Liver (tissue), 3 donors: ENCODE measurements around the gene TUBB8.

Experiments
- ATF3 ChIP-seq: IDR thresholded peaks from 2 replicates; pipeline ENCODE4 v1.6.1; 2016; ENCODE audit warnings: antibody characterized with exemption
- GABPA ChIP-seq, 2 donors: IDR thresholded peaks in 1 of 2; conservative IDR thresholded peaks in 1 of 2; 2 replicates each; pipeline ENCODE4 v1.6.1; 2016; ENCODE audit warnings: antibody characterized with exemption in 2 of 2, mild to moderate bottlenecking in 1 of 2, moderate library complexity in 1 of 2
- JUND ChIP-seq, 2 donors: IDR thresholded peaks; 2 replicates each; pipeline ENCODE4 v1.6.1; 2016; ENCODE audit warnings: antibody characterized with exemption in 2 of 2
- REST ChIP-seq: IDR thresholded peaks from 2 replicates; pipeline ENCODE4 v1.6.1; 2016; ENCODE audit warnings: antibody characterized with exemption, mild to moderate bottlenecking
- TAF1 ChIP-seq: conservative IDR thresholded peaks from 2 replicates; pipeline ENCODE4 v1.6.1; 2016; ENCODE audit warnings: antibody characterized with exemption, mild to moderate bottlenecking
- YY1 ChIP-seq: IDR thresholded peaks from 2 replicates; pipeline ENCODE4 v1.6.1; 2016; ENCODE audit warnings: antibody characterized with exemption, mild to moderate bottlenecking
- TF ChIP-seq, protein P1 (sequence below): IDR thresholded peaks from 2 replicates; pipeline ENCODE4 v1.6.1; 2016; ENCODE audit warnings: antibody characterized with exemption
- TF ChIP-seq, protein P2 (sequence below): fragments of 150-350 bp; IDR thresholded peaks from 2 replicates; pipeline ENCODE4 v1.5.1; 2017; ENCODE audit warnings: improper control_type of control experiment, low read depth, low read length; ENCODE audit not compliant: missing input control
- donor health status: healthy.
- donor health status: healthy.

GRCh38 chr10:92153-92552, 43.1 kb upstream of the TUBB8 start:
- TF ChIP-seq, protein P1, sequence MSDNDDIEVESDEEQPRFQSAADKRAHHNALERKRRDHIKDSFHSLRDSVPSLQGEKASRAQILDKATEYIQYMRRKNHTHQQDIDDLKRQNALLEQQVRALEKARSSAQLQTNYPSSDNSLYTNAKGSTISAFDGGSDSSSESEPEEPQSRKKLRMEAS = no peak
- no peak for TF ChIP-seq REST
- no peak for TF ChIP-seq TAF1
- TF ChIP-seq, protein P2, sequence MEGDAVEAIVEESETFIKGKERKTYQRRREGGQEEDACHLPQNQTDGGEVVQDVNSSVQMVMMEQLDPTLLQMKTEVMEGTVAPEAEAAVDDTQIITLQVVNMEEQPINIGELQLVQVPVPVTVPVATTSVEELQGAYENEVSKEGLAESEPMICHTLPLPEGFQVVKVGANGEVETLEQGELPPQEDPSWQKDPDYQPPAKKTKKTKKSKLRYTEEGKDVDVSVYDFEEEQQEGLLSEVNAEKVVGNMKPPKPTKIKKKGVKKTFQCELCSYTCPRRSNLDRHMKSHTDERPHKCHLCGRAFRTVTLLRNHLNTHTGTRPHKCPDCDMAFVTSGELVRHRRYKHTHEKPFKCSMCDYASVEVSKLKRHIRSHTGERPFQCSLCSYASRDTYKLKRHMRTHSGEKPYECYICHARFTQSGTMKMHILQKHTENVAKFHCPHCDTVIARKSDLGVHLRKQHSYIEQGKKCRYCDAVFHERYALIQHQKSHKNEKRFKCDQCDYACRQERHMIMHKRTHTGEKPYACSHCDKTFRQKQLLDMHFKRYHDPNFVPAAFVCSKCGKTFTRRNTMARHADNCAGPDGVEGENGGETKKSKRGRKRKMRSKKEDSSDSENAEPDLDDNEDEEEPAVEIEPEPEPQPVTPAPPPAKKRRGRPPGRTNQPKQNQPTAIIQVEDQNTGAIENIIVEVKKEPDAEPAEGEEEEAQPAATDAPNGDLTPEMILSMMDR = no peak
- no peak for TF ChIP-seq GABPA (IDR thresholded peaks at IDR 0.05 in 1 of 2, conservative IDR thresholded peaks at IDR 0.05 in 1 of 2)
- no peak for TF ChIP-seq JUND (IDR thresholded peaks at IDR 0.05)
- TF ChIP-seq YY1 = no peak
- no peak for TF ChIP-seq ATF3
